Erythroblast (primary cell): ENCODE measurements around the gene ENTPD2.

Experiments used
- GATA1 ChIP-seq: IDR thresholded peaks from 2 replicates; pipeline ENCODE4 v1.6.1; 2011; ENCODE audit warnings: low read depth, mild to moderate bottlenecking, control low read depth, low read length, moderate library complexity
- POLR2A ChIP-seq: IDR thresholded peaks from 2 replicates; pipeline ENCODE4 v1.6.1; 2011; ENCODE audit warnings: mild to moderate bottlenecking, low read length

- TF ChIP-seq POLR2A: no peak
- TF ChIP-seq GATA1: no peak
Measured at GRCh38 chr9:137077758-137078693, 24.2 kb upstream of the ENTPD2 start.
